Cardiac fibroblast (primary cell): ENCODE measurements around the gene CLEC16A.

Source experiments
- DNase-seq, 2 donors: peaks; one replicate each; pipeline versions ENCODE4 v3.0.0 to v3.0.0-alpha.2; 2010; ENCODE audit warnings: low read depth in 2 of 2
- H3K4me3 ChIP-seq, 2 donors: replicated peaks in 1 of 2; 1 replicate in 1 of 2; 2 replicates in 1 of 2; pipeline ENCODE4 v1.5.1; 2011; ENCODE audit warnings: low read depth in 2 of 2, low read length in 2 of 2, mild to moderate bottlenecking in 2 of 2, moderate library complexity in 1 of 2
- TF ChIP-seq, protein P1 (sequence below): IDR thresholded peaks from one replicate; pipeline ENCODE4 v1.5.1; 2011; ENCODE audit warnings: low read depth, mild to moderate bottlenecking, low read length, inconsistent platforms

The CLEC16A gene

DNA sequence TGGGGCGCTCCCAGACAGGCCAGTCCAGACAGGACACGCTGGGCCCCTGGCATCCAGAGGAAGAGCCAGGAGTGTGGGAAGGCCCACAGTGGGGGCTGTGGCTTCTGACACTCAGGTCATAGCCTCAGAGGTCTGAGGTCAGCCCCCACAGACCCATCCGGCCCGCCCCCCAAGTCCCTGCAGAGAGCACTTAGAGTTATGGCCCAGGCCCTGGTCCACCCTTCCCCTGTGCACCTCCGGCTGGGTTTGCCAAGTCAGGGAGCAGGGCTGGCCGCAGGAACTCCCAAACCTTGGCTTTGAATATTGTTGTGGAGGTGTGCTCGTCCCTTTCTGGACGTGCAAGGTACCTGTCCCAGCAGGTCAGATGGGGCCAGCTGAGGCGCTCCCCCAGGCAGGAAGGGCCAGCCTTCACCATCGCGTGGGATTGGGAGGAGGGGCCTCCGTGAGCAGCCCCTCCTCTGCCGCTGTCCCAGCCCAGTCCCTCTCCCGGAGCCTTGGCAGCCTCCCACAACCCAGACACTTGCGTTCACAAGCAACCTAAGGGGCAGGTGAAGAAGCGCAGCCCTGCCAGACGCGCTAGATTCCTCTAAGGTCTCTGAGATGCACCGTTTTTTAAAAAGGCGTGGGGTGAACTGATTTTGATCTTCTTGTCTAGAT is 237.0 kb downstream of the CLEC16A start:
- no peak for DNase-seq
- H3K4me3 ChIP-seq = no peak overlapping the region
- TF ChIP-seq, protein P1, sequence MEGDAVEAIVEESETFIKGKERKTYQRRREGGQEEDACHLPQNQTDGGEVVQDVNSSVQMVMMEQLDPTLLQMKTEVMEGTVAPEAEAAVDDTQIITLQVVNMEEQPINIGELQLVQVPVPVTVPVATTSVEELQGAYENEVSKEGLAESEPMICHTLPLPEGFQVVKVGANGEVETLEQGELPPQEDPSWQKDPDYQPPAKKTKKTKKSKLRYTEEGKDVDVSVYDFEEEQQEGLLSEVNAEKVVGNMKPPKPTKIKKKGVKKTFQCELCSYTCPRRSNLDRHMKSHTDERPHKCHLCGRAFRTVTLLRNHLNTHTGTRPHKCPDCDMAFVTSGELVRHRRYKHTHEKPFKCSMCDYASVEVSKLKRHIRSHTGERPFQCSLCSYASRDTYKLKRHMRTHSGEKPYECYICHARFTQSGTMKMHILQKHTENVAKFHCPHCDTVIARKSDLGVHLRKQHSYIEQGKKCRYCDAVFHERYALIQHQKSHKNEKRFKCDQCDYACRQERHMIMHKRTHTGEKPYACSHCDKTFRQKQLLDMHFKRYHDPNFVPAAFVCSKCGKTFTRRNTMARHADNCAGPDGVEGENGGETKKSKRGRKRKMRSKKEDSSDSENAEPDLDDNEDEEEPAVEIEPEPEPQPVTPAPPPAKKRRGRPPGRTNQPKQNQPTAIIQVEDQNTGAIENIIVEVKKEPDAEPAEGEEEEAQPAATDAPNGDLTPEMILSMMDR = no peak

DNA sequence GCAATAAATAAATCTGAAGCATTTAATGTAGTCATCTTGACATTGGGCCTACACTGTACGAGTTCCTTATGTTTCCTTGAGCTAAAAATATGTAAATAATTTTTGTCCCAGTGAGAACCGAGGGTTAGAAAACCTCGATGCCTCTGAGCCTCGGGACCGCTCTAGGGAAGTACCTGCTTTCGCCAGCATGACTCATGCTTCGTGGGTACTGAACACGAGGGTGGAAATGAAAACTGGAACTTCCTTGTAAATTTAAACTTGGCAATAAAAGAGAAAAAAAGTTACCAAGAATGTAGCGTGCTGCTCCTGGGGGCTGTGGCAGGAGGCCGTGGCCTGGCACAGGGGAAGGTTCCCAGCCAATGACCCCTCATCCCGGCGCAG is 237.5 kb downstream of the CLEC16A start:
- no peak overlapping the region for H3K4me3 ChIP-seq
- TF ChIP-seq, protein P1 = no peak
- DNase-seq = peak in 1 of 2 donors; percentile 23

DNA sequence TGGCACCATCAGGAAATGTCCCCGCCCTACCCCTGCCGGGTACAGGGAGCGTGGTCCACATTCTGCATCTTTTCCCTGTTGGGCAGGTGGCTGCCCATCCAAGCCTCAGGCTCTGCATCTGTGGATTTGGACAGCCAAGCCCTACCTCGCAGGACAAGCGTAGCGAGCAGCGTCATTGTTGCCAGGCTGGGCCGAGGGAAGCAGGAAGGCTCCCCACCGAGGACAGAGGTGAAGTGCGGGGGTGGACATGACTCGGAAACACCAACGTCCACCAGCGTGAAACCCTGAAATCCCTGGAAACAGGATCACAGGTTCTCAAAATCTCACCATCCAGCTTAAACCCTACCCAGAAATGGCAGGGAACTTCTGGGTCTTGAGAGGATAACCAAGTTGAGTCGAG is 238.0 kb downstream of the CLEC16A start:
- no peak overlapping the region for H3K4me3 ChIP-seq
- TF ChIP-seq, protein P1 = no peak
- DNase-seq = no peak

DNA sequence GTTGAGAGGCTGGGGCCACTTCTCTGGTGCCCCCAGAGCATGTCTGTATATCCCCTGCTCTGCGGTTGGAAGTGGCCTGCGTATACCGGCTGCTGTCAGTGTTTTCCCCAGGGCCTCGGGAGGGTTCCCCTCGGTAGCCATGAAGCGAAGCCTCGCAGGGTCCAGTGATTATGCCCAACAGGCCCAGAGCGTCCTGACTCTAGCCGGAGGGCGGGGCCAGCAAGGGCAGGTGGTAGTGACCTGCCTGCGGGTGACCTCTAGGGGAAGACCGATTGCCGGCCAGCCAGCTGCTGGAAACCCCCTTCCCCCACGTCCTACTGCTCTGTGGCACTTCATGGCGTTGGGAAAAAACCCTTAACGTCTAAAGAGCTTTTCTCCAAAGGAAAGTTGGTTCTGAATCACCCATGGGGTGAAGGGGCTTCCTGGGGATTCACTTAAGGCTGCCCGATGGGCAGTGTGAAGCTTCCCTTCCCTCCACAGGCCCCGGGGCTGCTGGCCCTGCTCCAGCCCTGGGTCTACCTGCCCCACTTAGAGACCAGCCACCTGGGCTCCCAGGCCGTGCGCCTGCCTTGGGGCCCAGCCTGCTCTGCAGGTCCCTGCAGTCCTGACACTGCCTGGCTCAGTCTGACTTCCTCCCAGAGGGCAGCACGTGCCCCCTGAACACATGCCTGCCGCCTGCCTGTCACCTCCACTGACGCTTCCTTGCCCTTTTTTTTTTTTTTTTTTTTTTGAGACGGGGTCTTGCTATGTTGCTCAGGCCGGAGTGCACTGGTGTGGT is 238.9 kb downstream of the CLEC16A start:
- DNase-seq = no peak

DNA sequence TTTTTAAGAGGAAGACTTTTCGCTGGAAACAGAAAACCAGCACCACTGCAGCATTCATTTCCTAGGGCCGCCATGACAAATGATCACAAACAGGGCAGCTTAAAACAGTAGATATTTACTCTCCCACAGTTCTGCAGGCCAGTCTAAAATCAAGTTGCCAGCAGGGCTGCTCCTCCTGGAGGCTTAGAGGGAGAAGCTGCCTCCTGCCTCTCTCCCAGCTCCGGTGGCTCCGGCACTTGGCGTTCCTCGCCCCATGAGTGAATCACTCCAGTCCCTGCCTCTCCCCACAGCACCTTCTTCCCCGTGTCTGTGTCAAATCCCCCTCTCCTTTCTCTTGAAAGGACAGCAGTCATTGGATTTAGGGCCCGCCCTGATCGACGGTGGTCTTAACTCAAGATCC is 239.6 kb downstream of the CLEC16A start:
- DNase-seq = no peak
- TF ChIP-seq, protein P1 = no peak
- H3K4me3 ChIP-seq = no peak overlapping the region

More for the DNA sequence above, 238.9 kb downstream of the CLEC16A start:
- TF ChIP-seq, protein P1 = no peak
- no peak overlapping the region for H3K4me3 ChIP-seq

DNA sequence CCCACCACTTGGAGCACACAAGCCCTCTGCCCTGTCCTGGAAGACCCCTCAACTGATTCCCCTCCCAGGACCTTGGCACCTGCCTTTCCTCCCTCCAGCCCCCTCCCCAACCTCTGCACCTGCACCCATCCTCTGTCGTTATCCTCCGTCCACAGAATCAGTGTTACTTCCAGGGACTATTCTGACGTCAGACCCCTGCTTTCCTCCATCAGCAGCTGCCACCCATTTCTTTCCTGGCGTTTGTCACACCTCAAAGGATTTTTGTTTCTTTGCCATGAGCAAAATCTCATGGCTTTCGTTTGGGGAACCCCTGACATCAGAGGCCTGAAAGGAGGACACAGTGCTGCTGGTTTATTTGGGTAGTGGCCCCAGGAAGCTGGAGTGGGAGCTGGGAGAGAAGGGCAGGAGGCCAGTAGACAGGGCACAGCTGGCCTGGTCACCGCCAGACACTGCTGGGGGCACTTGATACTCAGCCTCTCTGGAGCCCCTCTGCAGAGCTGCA is 243.2 kb downstream of the CLEC16A start:
- TF ChIP-seq, protein P1 = no peak
- DNase-seq = no peak
- no peak overlapping the region for H3K4me3 ChIP-seq
